ENCODE data around the gene STK25.
"Not testable (repeated sequence)": the region's sequence is repeated elsewhere in the genome, so short reads cannot be mapped to it uniquely, and the experiment has no call there.

Gene STK25

GRCh38 chr2:241539616-241540374, 31.4 kb upstream of the STK25 start:
- no peak for DNase-seq

GRCh38 chr2:241538838-241539615, 30.6 kb upstream of the STK25 start:
- DNase-seq: no peak

- DNase-seq: no peak
Measured at GRCh38 chr2:241535871-241536655, 27.7 kb upstream of the STK25 start.

- no peak for DNase-seq
Measured at GRCh38 chr2:241534701-241535375, 26.5 kb upstream of the STK25 start.

GRCh38 chr2:241534293-241534692, 25.9 kb upstream of the STK25 start:
- no peak for DNase-seq

GRCh38 chr2:241532733-241533601, 24.6 kb upstream of the STK25 start:
- DNase-seq: no peak

GRCh38 chr2:241532168-241532567, 23.8 kb upstream of the STK25 start:
- DNase-seq: no peak

GRCh38 chr2:241531161-241531722, 22.9 kb upstream of the STK25 start:
- no peak for DNase-seq

GRCh38 chr2:241530571-241530970, 22.2 kb upstream of the STK25 start:
- no peak for DNase-seq

DNA sequence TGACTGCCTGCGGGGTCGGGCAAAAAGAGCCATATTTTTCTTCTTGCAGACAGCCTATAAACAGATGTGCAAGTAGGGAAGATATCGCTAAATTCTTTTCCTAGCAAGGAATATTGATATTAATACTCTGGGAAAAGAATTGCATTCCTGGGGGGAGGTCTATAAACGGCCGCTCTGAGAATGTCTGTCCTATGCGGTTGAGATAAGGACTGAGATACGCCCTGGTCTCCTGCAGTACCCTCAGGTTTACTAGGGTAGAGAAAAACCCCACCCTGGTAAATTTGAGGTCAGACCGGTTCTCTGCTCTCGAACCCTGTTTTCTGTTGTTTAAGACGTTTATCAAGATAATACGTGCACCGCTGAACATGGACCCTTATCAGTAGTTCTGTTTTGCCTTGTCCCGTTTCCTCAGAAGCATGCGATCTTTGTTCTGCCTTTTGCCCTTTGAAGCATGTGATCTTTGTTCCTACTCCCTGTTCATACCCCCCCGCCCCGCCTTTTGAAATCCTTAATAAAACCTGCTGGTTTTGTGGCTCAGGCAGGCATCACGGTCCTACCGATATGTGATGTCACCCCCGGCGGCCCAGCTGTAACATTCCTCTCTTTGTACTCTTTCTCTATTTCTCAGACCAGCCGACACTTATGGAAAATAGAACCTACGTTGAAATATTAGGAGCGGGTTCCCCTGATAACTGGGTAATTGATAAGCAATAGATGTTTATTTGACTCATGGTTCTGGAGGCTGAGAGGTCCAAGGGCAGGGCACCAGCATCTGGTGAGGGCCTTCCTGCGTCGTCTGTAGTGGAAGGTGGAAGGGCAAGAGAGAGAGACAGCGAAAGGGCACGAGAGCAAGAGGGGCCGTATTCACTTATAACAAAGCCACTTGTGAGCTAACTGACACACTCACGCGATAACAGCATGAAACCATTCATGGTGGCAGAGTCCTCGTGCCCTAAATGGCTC, 17.7 kb upstream of the STK25 start:
- not testable (repeated sequence) for DNase-seq

- no peak for DNase-seq
Measured at GRCh38 chr2:241522477-241522876, 14.1 kb upstream of the STK25 start.

- no peak for DNase-seq
Measured at GRCh38 chr2:241519669-241520068, 11.3 kb upstream of the STK25 start.

GRCh38 chr2:241517297-241517696, 8.9 kb upstream of the STK25 start:
- no peak for DNase-seq

- no peak for DNase-seq
Measured at GRCh38 chr2:241516520-241516965, 8.2 kb upstream of the STK25 start.

GRCh38 chr2:241514986-241515737, 6.8 kb upstream of the STK25 start:
- no peak for DNase-seq

DNA sequence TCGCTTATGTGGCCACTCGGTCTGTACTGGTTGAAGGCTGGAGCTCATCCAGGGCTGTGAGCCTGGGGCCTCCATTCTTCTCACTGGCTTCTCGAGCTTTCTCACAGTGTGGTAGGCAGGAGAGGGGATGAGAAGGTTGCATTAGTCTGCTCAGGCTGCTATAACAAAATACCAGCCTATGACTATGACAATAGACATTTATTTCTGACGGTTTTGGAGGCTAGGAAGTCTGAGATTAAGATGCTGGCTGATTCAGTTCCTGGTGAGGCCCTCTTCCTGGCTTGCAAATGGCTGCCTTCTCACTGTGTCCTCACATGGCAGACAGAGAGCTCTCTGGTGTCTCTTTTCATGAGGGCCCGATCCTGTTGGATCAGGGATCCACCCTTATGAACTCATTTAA, 6.2 kb upstream of the STK25 start:
- no peak for DNase-seq

GRCh38 chr2:241511091-241511741, 2.8 kb upstream of the STK25 start:
- no peak for DNase-seq

DNA sequence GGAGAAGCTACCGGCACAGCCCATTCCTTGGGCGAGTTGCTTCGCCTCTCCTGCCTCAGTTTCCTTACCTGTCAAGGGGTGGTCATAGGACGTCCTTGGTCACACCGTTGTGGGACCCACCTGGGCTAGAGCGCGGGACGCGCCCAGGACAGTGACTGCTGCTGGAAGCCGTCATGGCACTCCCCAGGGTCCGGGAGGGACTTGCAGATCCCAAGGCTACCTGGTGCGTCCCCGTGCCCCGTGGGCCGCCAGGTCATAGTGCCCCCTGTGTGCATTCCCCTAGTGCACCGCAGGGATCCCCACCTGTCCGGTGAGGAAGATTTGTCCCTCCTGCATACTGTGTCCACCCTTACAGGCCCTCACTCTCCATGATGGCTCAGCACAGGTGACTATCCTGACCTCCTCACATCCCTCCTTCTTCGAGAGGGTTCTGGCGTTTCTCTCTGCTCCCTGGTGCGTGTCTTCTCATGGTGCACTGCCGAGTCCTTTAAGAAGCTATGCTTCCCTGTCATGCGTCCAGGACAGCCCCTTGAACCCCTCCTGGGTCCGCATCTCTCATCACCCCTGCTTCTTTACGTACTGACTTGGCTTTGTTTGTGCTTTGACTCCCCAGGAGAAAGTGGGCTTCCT, 886 bp upstream of the STK25 start:
- DNase-seq: no peak

Data from Kasumi-1 (cell line).